Stimulated activated naive CD8-positive, alpha-beta T cell treated with anti-CD3 and anti-CD28 coated beads, Interleukin-15, Interleukin-2, amounts not matched to agents 100 ng/mL and 50 ng/mL, for 24 hours (primary cell): Measurements from ENCODE around the gene MAGI2.

ENCODE experiments used
- H3K27ac Mint-ChIP-seq: one replicate; pipeline ENCODE4 v1.8.0; 2021; ENCODE audit warnings: mild to moderate bottlenecking, mixed read lengths
- H3K27me3 Mint-ChIP-seq: one replicate; pipeline ENCODE4 v1.8.0; 2021; ENCODE audit warnings: mixed read lengths
- H3K36me3 Mint-ChIP-seq: one replicate; pipeline ENCODE4 v1.8.0; 2021; ENCODE audit warnings: low read depth, mixed read lengths
- H3K4me1 Mint-ChIP-seq: one replicate; pipeline ENCODE4 v1.8.0; 2021; ENCODE audit warnings: low read depth, mixed read lengths
- H3K4me3 Mint-ChIP-seq: one replicate; pipeline ENCODE4 v1.8.0; 2021; ENCODE audit warnings: mild to moderate bottlenecking, mixed read lengths
- H3K9me3 Mint-ChIP-seq: one replicate; pipeline ENCODE4 v1.8.0; 2021; ENCODE audit warnings: mixed read lengths

MAGI2 gene

GRCh38 chr7:78749052-78749746 is 704.3 kb downstream of the MAGI2 start:
- Mint-ChIP-seq H3K9me3 (no peaks in the 10 kb centered on the region), H3K27me3 (no peaks in the 10 kb centered on the region), H3K4me3 (no peak overlapping the region), H3K36me3 (no peaks in the 10 kb centered on the region), H3K4me1 (no peaks in the 10 kb centered on the region), H3K27ac (no peak overlapping the region)

- H3K4me1 Mint-ChIP-seq = no peaks in the 10 kb centered on the region
- no peaks in the 10 kb centered on the region for H3K27me3 Mint-ChIP-seq
- no peaks in the 10 kb centered on the region for H3K36me3 Mint-ChIP-seq
- no peak overlapping the region for H3K4me3 Mint-ChIP-seq
- H3K27ac Mint-ChIP-seq = no peak overlapping the region
- H3K9me3 Mint-ChIP-seq = no peaks in the 10 kb centered on the region
Measured at GRCh38 chr7:78747592-78747991, 705.9 kb downstream of the MAGI2 start.

- Mint-ChIP-seq H3K36me3 (no peaks in the 10 kb centered on the region), H3K27me3 (no peaks in the 10 kb centered on the region), H3K4me3 (no peak overlapping the region), H3K9me3 (no peaks in the 10 kb centered on the region), H3K27ac (no peak overlapping the region), H3K4me1 (no peaks in the 10 kb centered on the region)
Measured at GRCh38 chr7:78746301-78746700, 707.2 kb downstream of the MAGI2 start.

GRCh38 chr7:78742694-78743093 is 710.8 kb downstream of the MAGI2 start:
- Mint-ChIP-seq H3K36me3 (no peaks in the 10 kb centered on the region), H3K27ac (no peak overlapping the region), H3K4me1 (no peaks in the 10 kb centered on the region), H3K27me3 (no peaks in the 10 kb centered on the region), H3K9me3 (peaks cover 4% of the 10 kb centered on the region), H3K4me3 (no peak overlapping the region)

GRCh38 chr7:78736548-78736947 is 716.9 kb downstream of the MAGI2 start:
- Mint-ChIP-seq H3K9me3 (peaks cover 4% of the 10 kb centered on the region), H3K36me3 (no peaks in the 10 kb centered on the region), H3K27ac (no peak overlapping the region), H3K27me3 (no peaks in the 10 kb centered on the region), H3K4me3 (no peak overlapping the region), H3K4me1 (no peaks in the 10 kb centered on the region)

- peaks cover 4% of the 10 kb centered on the region for H3K9me3 Mint-ChIP-seq
- H3K36me3 Mint-ChIP-seq = no peaks in the 10 kb centered on the region
- no peaks in the 10 kb centered on the region for H3K27me3 Mint-ChIP-seq
- no peak overlapping the region for H3K27ac Mint-ChIP-seq
- H3K4me1 Mint-ChIP-seq = no peaks in the 10 kb centered on the region
- no peak overlapping the region for H3K4me3 Mint-ChIP-seq
Measured at GRCh38 chr7:78734626-78735025, 718.8 kb downstream of the MAGI2 start.

GRCh38 chr7:78720066-78720465 is 733.4 kb downstream of the MAGI2 start:
- H3K36me3 Mint-ChIP-seq = no peaks in the 10 kb centered on the region
- no peaks in the 10 kb centered on the region for H3K27me3 Mint-ChIP-seq
- H3K4me3 Mint-ChIP-seq = no peak overlapping the region
- H3K4me1 Mint-ChIP-seq = no peaks in the 10 kb centered on the region
- no peaks in the 10 kb centered on the region for H3K9me3 Mint-ChIP-seq
- no peak overlapping the region for H3K27ac Mint-ChIP-seq

- no peaks in the 10 kb centered on the region for H3K36me3 Mint-ChIP-seq
- H3K4me3 Mint-ChIP-seq = no peak overlapping the region
- no peaks in the 10 kb centered on the region for H3K27me3 Mint-ChIP-seq
- H3K4me1 Mint-ChIP-seq = no peaks in the 10 kb centered on the region
- no peaks in the 10 kb centered on the region for H3K9me3 Mint-ChIP-seq
- no peak overlapping the region for H3K27ac Mint-ChIP-seq
Measured at GRCh38 chr7:78718212-78718611, 735.3 kb downstream of the MAGI2 start.

- no peaks in the 10 kb centered on the region for H3K4me1 Mint-ChIP-seq
- no peaks in the 10 kb centered on the region for H3K36me3 Mint-ChIP-seq
- H3K9me3 Mint-ChIP-seq = no peaks in the 10 kb centered on the region
- H3K27ac Mint-ChIP-seq = no peak overlapping the region
- H3K4me3 Mint-ChIP-seq = no peak overlapping the region
- no peaks in the 10 kb centered on the region for H3K27me3 Mint-ChIP-seq
Measured at GRCh38 chr7:78716876-78717275, 736.6 kb downstream of the MAGI2 start.

GRCh38 chr7:78714356-78714755 is 739.1 kb downstream of the MAGI2 start:
- H3K4me1 Mint-ChIP-seq = no peaks in the 10 kb centered on the region

GRCh38 chr7:78712111-78712510 is 741.4 kb downstream of the MAGI2 start:
- no peak overlapping the region for H3K27ac Mint-ChIP-seq
- H3K4me1 Mint-ChIP-seq = no peaks in the 10 kb centered on the region
- H3K36me3 Mint-ChIP-seq = no peaks in the 10 kb centered on the region
- no peak overlapping the region for H3K4me3 Mint-ChIP-seq
- H3K27me3 Mint-ChIP-seq = no peaks in the 10 kb centered on the region
- H3K9me3 Mint-ChIP-seq = no peaks in the 10 kb centered on the region

More at GRCh38 chr7:78714356-78714755, 739.1 kb downstream of the MAGI2 start:
- Mint-ChIP-seq H3K36me3 (no peaks in the 10 kb centered on the region), H3K4me3 (no peak overlapping the region), H3K27ac (no peak overlapping the region), H3K27me3 (no peaks in the 10 kb centered on the region), H3K9me3 (no peaks in the 10 kb centered on the region)

- no peak overlapping the region for H3K4me3 Mint-ChIP-seq
- H3K9me3 Mint-ChIP-seq = peaks cover 1% of the 10 kb centered on the region
- no peak overlapping the region for H3K27ac Mint-ChIP-seq
- H3K36me3 Mint-ChIP-seq = no peaks in the 10 kb centered on the region
- no peaks in the 10 kb centered on the region for H3K4me1 Mint-ChIP-seq
- H3K27me3 Mint-ChIP-seq = no peaks in the 10 kb centered on the region
Measured at GRCh38 chr7:78709658-78710057, 743.8 kb downstream of the MAGI2 start.

- peaks cover 4% of the 10 kb centered on the region for H3K9me3 Mint-ChIP-seq
- H3K27me3 Mint-ChIP-seq = no peaks in the 10 kb centered on the region
- H3K36me3 Mint-ChIP-seq = no peaks in the 10 kb centered on the region
- H3K4me1 Mint-ChIP-seq = no peaks in the 10 kb centered on the region
- no peak overlapping the region for H3K4me3 Mint-ChIP-seq
- H3K27ac Mint-ChIP-seq = no peak overlapping the region
Measured at GRCh38 chr7:78704504-78704903, 749.0 kb downstream of the MAGI2 start.

GRCh38 chr7:78703391-78703790 is 750.1 kb downstream of the MAGI2 start:
- no peaks in the 10 kb centered on the region for H3K4me1 Mint-ChIP-seq
- H3K4me3 Mint-ChIP-seq = no peak overlapping the region
- no peaks in the 10 kb centered on the region for H3K36me3 Mint-ChIP-seq
- H3K27me3 Mint-ChIP-seq = no peaks in the 10 kb centered on the region
- H3K9me3 Mint-ChIP-seq = peaks cover 4% of the 10 kb centered on the region
- no peak overlapping the region for H3K27ac Mint-ChIP-seq

- no peaks in the 10 kb centered on the region for H3K4me1 Mint-ChIP-seq
- H3K36me3 Mint-ChIP-seq = no peaks in the 10 kb centered on the region
- H3K27ac Mint-ChIP-seq = no peak overlapping the region
- peaks cover 4% of the 10 kb centered on the region for H3K9me3 Mint-ChIP-seq
- H3K27me3 Mint-ChIP-seq = no peaks in the 10 kb centered on the region
- H3K4me3 Mint-ChIP-seq = no peak overlapping the region
Measured at GRCh38 chr7:78702770-78703169, 750.7 kb downstream of the MAGI2 start.

- H3K4me3 Mint-ChIP-seq = no peak overlapping the region
- H3K27ac Mint-ChIP-seq = no peak overlapping the region
- H3K36me3 Mint-ChIP-seq = no peaks in the 10 kb centered on the region
- no peaks in the 10 kb centered on the region for H3K27me3 Mint-ChIP-seq
- H3K4me1 Mint-ChIP-seq = no peaks in the 10 kb centered on the region
- no peaks in the 10 kb centered on the region for H3K9me3 Mint-ChIP-seq
Measured at GRCh38 chr7:78695826-78696225, 757.6 kb downstream of the MAGI2 start.
